ENCODE measurements around the gene COQ7.

COQ7 gene

GRCh38 chr16:19113577-19114358 lies 46.4 kb downstream of the COQ7 start, which contains the start of gene ITPRIPL2:
Gene ITPRIPL2 (plus strand): TSS chr16:19113964. CDS start chr16:19114462, 498 bp downstream.
- DNase-seq (ENCODE audit: low read depth) = no peak

GRCh38 chr16:19114359-19115147 lies 47.1 kb downstream of the COQ7 start:
- no peak for DNase-seq (ENCODE audit: low read depth)

- no peak for DNase-seq (ENCODE audit: low read depth)
Observed at GRCh38 chr16:19115148-19116021, 48.0 kb downstream of the COQ7 start.

- DNase-seq (ENCODE audit: low read depth) = no peak
Observed at GRCh38 chr16:19116711-19117449, 49.5 kb downstream of the COQ7 start.

GRCh38 chr16:19118938-19119431 lies 51.6 kb downstream of the COQ7 start:
- no peak for DNase-seq (ENCODE audit: low read depth)

GRCh38 chr16:19119564-19119963 lies 52.1 kb downstream of the COQ7 start:
- no peak for DNase-seq (ENCODE audit: low read depth)

GRCh38 chr16:19123535-19124178 lies 56.2 kb downstream of the COQ7 start:
- no peak for DNase-seq (ENCODE audit: low read depth)

- DNase-seq (ENCODE audit: low read depth) = no peak
Observed at GRCh38 chr16:19126300-19126699, 58.9 kb downstream of the COQ7 start.

- DNase-seq (ENCODE audit: low read depth) = no peak
Observed at GRCh38 chr16:19127205-19127604, 59.8 kb downstream of the COQ7 start.

GRCh38 chr16:19127674-19128131 lies 60.3 kb downstream of the COQ7 start:
- DNase-seq (ENCODE audit: low read depth) = no peak

- DNase-seq (ENCODE audit: low read depth) = no peak
Observed at GRCh38 chr16:19128454-19129200, 61.2 kb downstream of the COQ7 start.

Data from stimulated activated CD8-positive, alpha-beta memory T cell treated with anti-CD3 and anti-CD28 coated beads, Interleukin-4, amount 100 ng/mL, for 24 hours (primary cell).